HG02798 (cell line): ENCODE measurements around the gene SSPN.

ENCODE experiments used
- ATAC-seq: cut with Tn5 transposase; IDR thresholded peaks from one replicate; pipeline ENCODE4 v1.9.1; 2021; ENCODE audit warnings: mild to moderate bottlenecking; ENCODE audit not compliant: unreplicated experiment, poor library complexity

Gene SSPN

GRCh38 chr12:26195250-26195640, at the start of gene SSPN:
Gene SSPN (plus strand): TSS chr12:26195573. CDS start chr12:26195673, 100 bp downstream.
- peak; percentile 41 for ATAC-seq

GRCh38 chr12:26148291-26148690, 47.1 kb upstream of the SSPN start:
- no peak for ATAC-seq

DNA sequence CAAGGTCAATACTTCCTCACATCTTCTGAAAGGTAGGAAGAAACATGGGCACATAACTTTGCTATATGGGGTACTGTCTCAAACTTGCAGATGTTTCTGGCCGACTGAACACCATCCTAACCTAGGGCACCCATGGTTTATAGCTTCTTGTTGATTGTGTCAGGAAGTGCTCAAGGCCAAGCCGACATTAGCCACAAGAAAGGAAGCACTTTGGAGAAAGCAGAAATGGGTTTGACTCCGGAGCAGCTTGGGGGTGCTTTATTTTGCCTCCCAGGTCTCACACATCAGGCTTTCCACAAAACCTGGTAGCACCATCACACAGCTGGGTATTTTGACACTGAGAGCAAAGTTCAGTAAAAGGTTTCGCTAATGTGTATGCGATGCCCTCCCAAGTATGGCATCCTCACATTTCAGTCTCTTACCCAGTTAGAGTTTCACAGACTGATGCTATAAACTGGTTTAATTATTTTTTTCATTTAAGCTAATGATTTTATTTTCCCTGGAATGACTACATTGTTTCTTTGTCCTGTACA, 45.3 kb upstream of the SSPN start:
- ATAC-seq = no peak

- no peak for ATAC-seq
Observed at GRCh38 chr12:26150736-26151450, 44.5 kb upstream of the SSPN start.

- no peak for ATAC-seq
Observed at GRCh38 chr12:26152507-26153102, 42.8 kb upstream of the SSPN start.

GRCh38 chr12:26153421-26154154, 41.8 kb upstream of the SSPN start:
- ATAC-seq = no peak

DNA sequence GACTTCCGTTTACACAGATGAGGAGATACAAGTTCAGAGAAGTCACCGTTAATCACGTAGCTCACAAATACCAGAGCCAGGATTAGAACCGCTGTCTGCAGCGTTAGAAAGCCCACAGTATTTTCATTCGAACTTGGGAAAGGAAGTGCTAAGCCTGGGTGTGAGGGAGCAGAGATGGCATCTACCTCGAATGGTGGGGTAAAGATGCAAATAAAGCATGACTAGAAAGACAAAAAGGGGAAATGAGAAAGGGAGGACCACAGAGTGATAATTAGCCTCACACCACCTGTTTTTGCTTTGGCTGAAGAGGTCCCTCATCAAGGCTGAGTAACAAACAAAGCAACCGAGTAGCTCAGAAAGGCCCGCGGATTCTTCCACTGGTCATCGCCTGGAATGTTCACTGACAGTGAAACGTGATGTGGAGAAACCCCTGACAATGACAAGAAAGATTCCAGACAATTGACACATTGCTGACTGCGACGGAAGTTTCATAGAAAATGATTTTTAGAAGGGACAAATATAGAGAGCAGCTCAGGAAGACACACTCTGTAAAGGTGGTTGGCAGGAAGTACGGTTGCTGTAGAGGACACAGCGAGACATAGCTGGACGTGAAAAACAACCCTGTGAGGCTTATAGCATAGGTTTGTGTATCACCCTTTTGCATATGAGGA, 39.0 kb upstream of the SSPN start:
- ATAC-seq = peak; percentile 83

DNA sequence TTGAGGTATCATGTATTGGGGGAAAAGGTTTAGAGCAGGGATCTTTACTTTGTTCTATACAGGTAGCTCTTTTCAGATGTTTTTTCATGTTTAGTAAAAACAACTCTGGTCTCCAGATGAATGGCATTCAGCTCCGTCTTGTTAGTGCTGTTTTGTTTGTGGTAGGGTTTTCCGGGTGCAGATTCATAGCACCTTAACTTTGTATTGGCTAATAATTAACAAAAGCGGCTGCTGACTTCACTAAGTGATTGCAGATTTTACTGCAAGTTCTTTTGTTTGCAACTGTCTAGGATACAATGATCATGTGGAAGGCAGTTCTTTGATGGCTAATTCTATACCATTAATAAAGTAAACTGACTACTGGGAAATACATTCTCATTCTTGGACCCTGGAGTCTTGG, 38.4 kb upstream of the SSPN start:
- ATAC-seq = peak; percentile 29

DNA sequence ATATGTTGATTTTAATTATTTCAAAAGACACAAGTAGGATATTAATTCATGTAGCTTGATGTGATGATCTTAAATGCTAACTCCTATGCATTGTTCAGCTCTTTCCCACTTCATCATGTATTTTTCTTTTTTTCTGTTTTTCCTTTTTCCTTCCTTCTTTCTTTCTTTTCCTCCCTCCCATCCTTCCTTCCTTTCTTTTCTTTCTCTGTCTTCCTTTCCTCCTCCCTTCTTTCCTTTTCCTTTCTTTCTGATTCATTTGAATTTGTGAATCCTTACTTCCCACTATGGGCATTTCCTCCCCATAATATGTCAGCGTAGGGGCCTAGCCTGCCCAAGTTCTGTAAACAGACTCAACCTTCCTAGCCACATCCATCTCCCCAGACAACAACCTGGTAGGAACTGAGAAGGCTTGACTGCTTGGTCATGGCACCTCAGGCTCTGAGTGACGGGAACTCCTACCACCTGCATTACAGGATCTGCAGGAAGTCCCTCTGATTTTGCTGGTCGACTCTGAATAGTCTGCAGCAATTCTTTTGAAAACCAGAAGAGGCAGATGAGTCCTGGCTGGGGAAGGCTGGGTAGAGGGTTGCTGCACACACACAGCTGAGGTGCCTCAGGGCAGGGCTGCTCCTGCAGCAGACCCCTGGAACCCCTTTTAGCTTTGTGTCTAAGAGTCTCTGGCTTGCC, 37.2 kb upstream of the SSPN start:
- ATAC-seq = no peak

- ATAC-seq = no peak
Observed at GRCh38 chr12:26162174-26162573, 33.2 kb upstream of the SSPN start.

GRCh38 chr12:26162905-26163304, 32.5 kb upstream of the SSPN start:
- ATAC-seq = peak; percentile 88

DNA sequence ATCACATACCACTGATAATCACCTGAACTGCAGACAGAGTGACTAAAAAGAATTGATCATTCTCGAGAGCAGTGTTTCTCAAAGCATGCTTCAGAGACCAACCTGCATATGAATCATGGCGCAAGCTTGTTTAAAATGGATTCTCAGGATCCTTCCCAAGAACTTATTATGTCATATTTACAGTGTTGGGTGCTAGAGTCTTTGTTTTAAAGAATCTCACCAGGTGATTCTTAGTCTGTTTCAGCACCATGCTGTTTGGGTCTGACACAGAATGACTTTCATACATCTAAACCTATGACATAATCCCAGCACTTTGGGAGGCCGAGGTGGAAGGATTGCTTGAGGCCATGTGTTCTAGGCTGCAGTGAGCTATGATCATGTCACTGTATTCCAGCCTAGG, 31.3 kb upstream of the SSPN start:
- no peak for ATAC-seq

- no peak for ATAC-seq
Observed at GRCh38 chr12:26172013-26172412, 23.4 kb upstream of the SSPN start.

DNA sequence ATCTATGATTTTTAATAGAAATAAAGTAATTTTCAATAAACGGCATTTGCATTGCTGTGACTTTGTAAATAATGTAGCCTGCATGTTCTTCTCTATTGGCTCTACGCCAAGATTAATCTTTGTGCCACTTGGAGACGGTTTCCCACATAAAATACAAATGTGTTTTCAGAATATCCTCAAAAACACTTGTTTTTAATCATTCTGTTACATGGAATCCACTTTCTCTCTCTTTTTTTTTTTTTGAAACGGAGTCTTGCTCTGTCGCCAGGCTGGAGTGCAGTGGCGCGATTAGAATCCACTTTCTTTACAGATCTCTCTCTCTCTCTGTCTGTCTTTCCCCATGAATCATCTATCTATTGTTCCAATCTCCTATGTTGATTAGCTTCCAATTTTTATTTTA, 22.8 kb upstream of the SSPN start:
- no peak for ATAC-seq

- ATAC-seq = no peak
Observed at GRCh38 chr12:26172946-26173552, 22.3 kb upstream of the SSPN start.

DNA sequence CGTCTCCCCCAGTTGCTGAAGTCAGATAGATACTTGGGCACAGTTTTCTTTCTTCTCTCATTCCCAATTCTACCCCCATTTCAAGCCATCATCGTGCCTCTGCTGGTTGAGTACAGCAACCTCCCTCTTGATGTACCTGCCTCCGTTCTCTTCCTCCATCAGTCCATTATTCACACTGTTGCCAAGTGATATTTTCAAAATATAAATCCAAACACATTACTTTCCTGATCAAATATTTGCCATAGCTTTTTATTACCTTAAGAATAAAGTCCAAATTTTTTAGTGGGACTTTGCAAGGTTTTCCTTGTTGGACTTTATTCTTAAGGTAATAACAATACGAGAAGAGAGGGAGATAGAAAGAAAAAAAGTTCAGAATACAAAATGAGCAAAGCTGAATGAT, 18.6 kb upstream of the SSPN start:
- ATAC-seq = no peak

GRCh38 chr12:26177283-26177682, 18.1 kb upstream of the SSPN start:
- peak; percentile 56 for ATAC-seq

DNA sequence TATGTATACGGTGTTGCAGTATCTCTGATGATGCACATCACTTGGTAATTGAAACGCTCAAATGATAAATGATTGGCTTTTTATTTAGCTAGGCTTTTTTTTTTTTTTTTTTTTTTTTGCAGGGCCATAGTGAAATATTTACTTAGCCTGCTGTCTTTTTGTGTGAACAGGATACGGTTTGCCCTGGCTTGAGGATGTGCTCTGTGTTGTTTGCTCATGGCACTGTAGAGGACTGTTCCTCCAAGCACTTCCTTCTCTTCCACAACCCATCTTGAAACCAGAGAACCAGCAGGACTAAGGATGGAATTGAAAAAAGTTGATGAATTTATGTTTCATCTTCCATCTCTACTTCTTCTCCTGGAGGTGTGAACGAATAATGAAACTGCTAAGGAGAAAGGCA, 15.5 kb upstream of the SSPN start:
- ATAC-seq = no peak

GRCh38 chr12:26182377-26182776, 13.0 kb upstream of the SSPN start:
- ATAC-seq = no peak
